Mesendoderm (in vitro differentiated cells): Measurements from ENCODE around the gene MROH9.

ENCODE experiments used
- DNase-seq: peaks from one replicate; pipeline ENCODE4 v3.0.0; 2013
- H2AK5ac ChIP-seq: 2 replicates; pipeline ENCODE4 v1.6.1; 2013; ENCODE audit warnings: low read length, inconsistent platforms
- H2BK120ac ChIP-seq: 2 replicates; pipeline ENCODE4 v1.6.1; 2013; ENCODE audit warnings: low read depth, mild to moderate bottlenecking, low read length, moderate library complexity, mixed read lengths
- H2BK15ac ChIP-seq: replicated peaks from 2 replicates; pipeline ENCODE4 v1.6.1; 2013; ENCODE audit warnings: low read depth, mild to moderate bottlenecking, moderate library complexity
- H2BK5ac ChIP-seq: 2 replicates; pipeline ENCODE4 v1.6.1; 2013; ENCODE audit warnings: low read length, inconsistent platforms
- H3K18ac ChIP-seq: 2 replicates; pipeline ENCODE4 v1.6.1; 2013; ENCODE audit warnings: mild to moderate bottlenecking, low read length, mixed read lengths
- H3K23ac ChIP-seq: one replicate; pipeline ENCODE4 v1.6.1; 2013; ENCODE audit warnings: low read length
- H3K27ac ChIP-seq: 2 replicates; pipeline ENCODE4 v1.5.1; 2013; ENCODE audit warnings: low read depth, mild to moderate bottlenecking, inconsistent platforms, low read length, moderate library complexity
- H3K27me3 ChIP-seq: 2 replicates; pipeline ENCODE4 v1.6.1; 2013; ENCODE audit warnings: low read length, control low read depth, mild to moderate bottlenecking, inconsistent platforms; ENCODE audit not compliant: insufficient read depth, poor library complexity
- H3K36me3 ChIP-seq: 2 replicates; pipeline ENCODE4 v1.6.1; 2013; ENCODE audit warnings: low read length, inconsistent platforms; ENCODE audit not compliant: control insufficient read depth, insufficient read depth
- H3K4ac ChIP-seq: one replicate; pipeline ENCODE4 v1.6.1; 2013; ENCODE audit warnings: low read depth, mild to moderate bottlenecking, low read length, moderate library complexity
- H3K4me1 ChIP-seq: 2 replicates; pipeline ENCODE4 v1.6.1; 2013; ENCODE audit warnings: low read depth, low read length, inconsistent platforms; ENCODE audit not compliant: control insufficient read depth
- H3K4me2 ChIP-seq: 2 replicates; pipeline ENCODE4 v1.6.1; 2013; ENCODE audit warnings: low read length
- H3K4me3 ChIP-seq: 2 replicates; pipeline ENCODE4 v1.5.1; 2013; ENCODE audit warnings: mild to moderate bottlenecking, low read length
- H3K56ac ChIP-seq: one replicate; pipeline ENCODE4 v1.6.1; 2013; ENCODE audit warnings: low read length
- H3K79me1 ChIP-seq: 2 replicates; pipeline ENCODE4 v1.6.1; 2013; ENCODE audit warnings: low read length, inconsistent platforms
- H3K79me2 ChIP-seq: 2 replicates; pipeline ENCODE4 v1.6.1; 2013; ENCODE audit warnings: mild to moderate bottlenecking, low read length; ENCODE audit not compliant: control insufficient read depth, insufficient read depth
- H3K9ac ChIP-seq: 2 replicates; pipeline ENCODE4 v1.6.1; 2013; ENCODE audit warnings: low read length, inconsistent platforms
- H4K5ac ChIP-seq: one replicate; pipeline ENCODE4 v1.6.1; 2013; ENCODE audit warnings: low read length
- H4K8ac ChIP-seq: one replicate; pipeline ENCODE4 v1.6.1; 2013; ENCODE audit warnings: low read depth, mild to moderate bottlenecking, control low read depth, low read length, moderate library complexity
- WGBS: extraction: QIAGEN DNeasy Blood & Tissue Kit; methylation state at CpG from one replicate; pipeline ENCODE4 v1.1.7; 2013; ENCODE audit warnings: low lambda C conversion rate, missing lambda C conversion rate; ENCODE audit not compliant: insufficient coverage; ENCODE audit errors: extremely low coverage; 5-methylcytosine and 5-hydroxymethylcytosine counted together

The MROH9 gene

GRCh38 chr1:171017426-171017825, 82.1 kb downstream of the MROH9 start:
- Histone ChIP-seq H2BK5ac (no peak overlapping the region), H3K23ac (no peak overlapping the region)
- WGBS, result no CpG with 5 or more reads among the region's 2 CpGs

GRCh38 chr1:171019971-171020370, 84.6 kb downstream of the MROH9 start:
- no peak overlapping the region for H3K4me3 ChIP-seq
- no peak overlapping the region for H4K8ac ChIP-seq
- no peak overlapping the region for H3K18ac ChIP-seq
- no peak overlapping the region for H3K4ac ChIP-seq
- H2AK5ac ChIP-seq, result no peak overlapping the region
- no peak overlapping the region for H4K5ac ChIP-seq
- H3K27me3 ChIP-seq, result no peaks in the 10 kb centered on the region
- H3K23ac ChIP-seq, result no peak overlapping the region
- H2BK120ac ChIP-seq, result no peak overlapping the region
- H3K27ac ChIP-seq, result no peak overlapping the region
- H2BK5ac ChIP-seq, result no peak overlapping the region
- DNase-seq, result no peak
- H2BK15ac ChIP-seq, result no peak overlapping the region
- no peaks in the 10 kb centered on the region for H3K36me3 ChIP-seq
- no peak overlapping the region for H3K4me2 ChIP-seq
- no peaks in the 10 kb centered on the region for H3K4me1 ChIP-seq
- H3K56ac ChIP-seq, result no peak overlapping the region
- no peaks in the 10 kb centered on the region for H3K79me1 ChIP-seq
- no peaks in the 10 kb centered on the region for H3K79me2 ChIP-seq
- no CpG with 5 or more reads among the region's 4 CpGs for WGBS
- H3K9ac ChIP-seq, result no peak overlapping the region

More at GRCh38 chr1:171017426-171017825, 82.1 kb downstream of the MROH9 start:
- no peaks in the 10 kb centered on the region for H3K36me3 ChIP-seq
- peak; percentile 36 for DNase-seq
- no peak overlapping the region for H4K8ac ChIP-seq
- no peak overlapping the region for H3K4ac ChIP-seq
- no peak overlapping the region for H2BK15ac ChIP-seq
- H3K27ac ChIP-seq, result no peak overlapping the region
- no peaks in the 10 kb centered on the region for H3K27me3 ChIP-seq
- H3K79me1 ChIP-seq, result no peaks in the 10 kb centered on the region
- no peak overlapping the region for H3K56ac ChIP-seq
- no peak overlapping the region for H4K5ac ChIP-seq
- no peak overlapping the region for H3K9ac ChIP-seq
- no peak overlapping the region for H3K18ac ChIP-seq
- H2AK5ac ChIP-seq, result no peak overlapping the region
- no peaks in the 10 kb centered on the region for H3K4me1 ChIP-seq
- no peak overlapping the region for H3K4me2 ChIP-seq
- no peaks in the 10 kb centered on the region for H3K79me2 ChIP-seq
- H2BK120ac ChIP-seq, result no peak overlapping the region
- H3K4me3 ChIP-seq, result no peak overlapping the region

GRCh38 chr1:171032822-171033702, 97.7 kb downstream of the MROH9 start:
- Histone ChIP-seq H3K23ac (no peak overlapping the region), H3K4me3 (no peak overlapping the region)
- no CpG with 5 or more reads among the region's 14 CpGs for WGBS

GRCh38 chr1:171037626-171038025, 102.3 kb downstream of the MROH9 start:
- no peak overlapping the region for H2BK120ac ChIP-seq
- no peaks in the 10 kb centered on the region for H3K27me3 ChIP-seq
- no peak overlapping the region for H2BK15ac ChIP-seq
- H3K4ac ChIP-seq, result no peak overlapping the region
- no peak overlapping the region for H4K8ac ChIP-seq
- H3K27ac ChIP-seq, result no peak overlapping the region
- H3K79me1 ChIP-seq, result no peaks in the 10 kb centered on the region
- H2BK5ac ChIP-seq, result no peak overlapping the region
- no peaks in the 10 kb centered on the region for H3K36me3 ChIP-seq
- no peak overlapping the region for H3K56ac ChIP-seq
- H3K4me3 ChIP-seq, result no peak overlapping the region
- H2AK5ac ChIP-seq, result no peak overlapping the region
- H3K4me1 ChIP-seq, result no peaks in the 10 kb centered on the region
- no peak overlapping the region for H3K4me2 ChIP-seq
- H3K9ac ChIP-seq, result no peak overlapping the region
- no peak overlapping the region for H3K18ac ChIP-seq
- no CpG with 5 or more reads among the region's 1 CpG for WGBS
- H3K23ac ChIP-seq, result no peak overlapping the region
- no peak for DNase-seq
- no peak overlapping the region for H4K5ac ChIP-seq
- H3K79me2 ChIP-seq, result no peaks in the 10 kb centered on the region

More at GRCh38 chr1:171032822-171033702, 97.7 kb downstream of the MROH9 start:
- no peaks in the 10 kb centered on the region for H3K79me1 ChIP-seq
- no peak overlapping the region for H4K5ac ChIP-seq
- peak; percentile 25 for DNase-seq
- no peaks in the 10 kb centered on the region for H3K27me3 ChIP-seq
- H3K18ac ChIP-seq, result no peak overlapping the region
- no peaks in the 10 kb centered on the region for H3K4me1 ChIP-seq
- no peak overlapping the region for H2BK120ac ChIP-seq
- H4K8ac ChIP-seq, result no peak overlapping the region
- no peak overlapping the region for H2AK5ac ChIP-seq
- H3K4me2 ChIP-seq, result no peak overlapping the region
- no peak overlapping the region for H2BK15ac ChIP-seq
- H3K36me3 ChIP-seq, result no peaks in the 10 kb centered on the region
- no peak overlapping the region for H3K27ac ChIP-seq
- no peak overlapping the region for H2BK5ac ChIP-seq
- no peak overlapping the region for H3K9ac ChIP-seq
- H3K4ac ChIP-seq, result no peak overlapping the region
- H3K79me2 ChIP-seq, result no peaks in the 10 kb centered on the region
- H3K56ac ChIP-seq, result peak overlapping the region; percentile 7

- no peak overlapping the region for H3K23ac ChIP-seq
- DNase-seq, result no peak
- H3K4me1 ChIP-seq, result no peaks in the 10 kb centered on the region
- no peak overlapping the region for H3K18ac ChIP-seq
- H2BK120ac ChIP-seq, result no peak overlapping the region
- no peak overlapping the region for H2AK5ac ChIP-seq
- no peak overlapping the region for H2BK5ac ChIP-seq
- H3K4me3 ChIP-seq, result no peak overlapping the region
- H3K36me3 ChIP-seq, result no peaks in the 10 kb centered on the region
- no peak overlapping the region for H3K56ac ChIP-seq
- H3K4me2 ChIP-seq, result no peak overlapping the region
- no peak overlapping the region for H3K27ac ChIP-seq
- no peaks in the 10 kb centered on the region for H3K27me3 ChIP-seq
- no peak overlapping the region for H4K5ac ChIP-seq
- no peak overlapping the region for H3K4ac ChIP-seq
- H3K79me2 ChIP-seq, result no peaks in the 10 kb centered on the region
- H4K8ac ChIP-seq, result no peak overlapping the region
- H3K79me1 ChIP-seq, result no peaks in the 10 kb centered on the region
- H2BK15ac ChIP-seq, result no peak overlapping the region
- H3K9ac ChIP-seq, result no peak overlapping the region
These were observed 103.0 kb downstream of the MROH9 start for GRCh38 chr1:171038284-171038683.

GRCh38 chr1:171048014-171048413, 112.7 kb downstream of the MROH9 start:
- Histone ChIP-seq H2AK5ac (no peak overlapping the region), H2BK15ac (no peak overlapping the region), H2BK120ac (no peak overlapping the region), H4K8ac (no peak overlapping the region), H4K5ac (no peak overlapping the region), H3K79me1 (no peaks in the 10 kb centered on the region), H3K4me3 (no peak overlapping the region), H3K18ac (no peak overlapping the region), H3K23ac (no peak overlapping the region), H3K36me3 (no peaks in the 10 kb centered on the region), H3K4me1 (no peaks in the 10 kb centered on the region), H3K4ac (no peak overlapping the region), H3K9ac (no peak overlapping the region), H3K79me2 (no peaks in the 10 kb centered on the region), H3K4me2 (no peak overlapping the region), H2BK5ac (no peak overlapping the region), H3K56ac (no peak overlapping the region), H3K27ac (no peak overlapping the region), H3K27me3 (no peaks in the 10 kb centered on the region)
- no CpG with 5 or more reads among the region's 2 CpGs for WGBS
- DNase-seq, result no peak
